Measurements from ENCODE around the gene FBXW7.

DNA sequence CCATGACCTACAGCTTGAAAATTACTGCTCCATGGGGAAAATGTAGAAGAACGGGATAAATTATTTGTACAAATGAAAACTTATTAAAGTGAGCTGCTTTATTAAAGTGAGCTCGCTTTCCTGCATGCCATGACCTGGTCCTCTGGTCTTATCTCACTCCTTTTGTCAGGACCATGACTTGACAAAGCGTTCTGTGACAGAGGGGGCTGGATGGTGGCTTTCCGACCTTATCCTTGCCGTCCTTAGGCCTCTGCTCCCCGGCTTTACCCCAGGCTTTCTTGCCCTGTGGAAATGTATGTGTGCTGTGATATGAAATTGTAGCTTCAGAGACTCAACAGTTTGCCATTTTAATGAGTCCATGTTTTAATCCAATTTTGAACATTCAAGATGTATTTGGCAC, 44.0 kb upstream of the FBXW7 start:
- no peak for TF ChIP-seq NR3C1 (CRISPR knock-in tag; conservative IDR thresholded peaks at IDR 0.05; ENCODE audit: low read depth)
- TF ChIP-seq, protein P1, sequence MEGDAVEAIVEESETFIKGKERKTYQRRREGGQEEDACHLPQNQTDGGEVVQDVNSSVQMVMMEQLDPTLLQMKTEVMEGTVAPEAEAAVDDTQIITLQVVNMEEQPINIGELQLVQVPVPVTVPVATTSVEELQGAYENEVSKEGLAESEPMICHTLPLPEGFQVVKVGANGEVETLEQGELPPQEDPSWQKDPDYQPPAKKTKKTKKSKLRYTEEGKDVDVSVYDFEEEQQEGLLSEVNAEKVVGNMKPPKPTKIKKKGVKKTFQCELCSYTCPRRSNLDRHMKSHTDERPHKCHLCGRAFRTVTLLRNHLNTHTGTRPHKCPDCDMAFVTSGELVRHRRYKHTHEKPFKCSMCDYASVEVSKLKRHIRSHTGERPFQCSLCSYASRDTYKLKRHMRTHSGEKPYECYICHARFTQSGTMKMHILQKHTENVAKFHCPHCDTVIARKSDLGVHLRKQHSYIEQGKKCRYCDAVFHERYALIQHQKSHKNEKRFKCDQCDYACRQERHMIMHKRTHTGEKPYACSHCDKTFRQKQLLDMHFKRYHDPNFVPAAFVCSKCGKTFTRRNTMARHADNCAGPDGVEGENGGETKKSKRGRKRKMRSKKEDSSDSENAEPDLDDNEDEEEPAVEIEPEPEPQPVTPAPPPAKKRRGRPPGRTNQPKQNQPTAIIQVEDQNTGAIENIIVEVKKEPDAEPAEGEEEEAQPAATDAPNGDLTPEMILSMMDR (IDR thresholded peaks at IDR 0.05) = no peak
- no peak for TF ChIP-seq FOXJ3 (CRISPR knock-in tag; IDR thresholded peaks at IDR 0.05; ENCODE audit: borderline replicate concordance)
- TF ChIP-seq, protein P2, sequence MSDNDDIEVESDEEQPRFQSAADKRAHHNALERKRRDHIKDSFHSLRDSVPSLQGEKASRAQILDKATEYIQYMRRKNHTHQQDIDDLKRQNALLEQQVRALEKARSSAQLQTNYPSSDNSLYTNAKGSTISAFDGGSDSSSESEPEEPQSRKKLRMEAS (CRISPR knock-in tag; IDR thresholded peaks at IDR 0.05) = no peak
- TF ChIP-seq SP1 (CRISPR knock-in tag; conservative IDR thresholded peaks at IDR 0.05) = no peak
- no peak for TF ChIP-seq NFE2L1 (CRISPR knock-in tag; IDR thresholded peaks at IDR 0.05)
- TF ChIP-seq SMAD4 (CRISPR knock-in tag; IDR thresholded peaks at IDR 0.05) = no peak
- TF ChIP-seq ZNF671 (CRISPR knock-in tag; IDR thresholded peaks at IDR 0.05) = no peak
- TF ChIP-seq JUN (CRISPR knock-in tag; IDR thresholded peaks at IDR 0.05) = no peak
- TF ChIP-seq KAT7 (CRISPR knock-in tag; IDR thresholded peaks at IDR 0.05; ENCODE audit: borderline replicate concordance) = no peak

Measured in WTC11 (cell line).